Nephron progenitor cell (in vitro differentiated cells): ENCODE measurements around the gene DCLK1.

Experiments used
- DNase-seq: peaks from one replicate; pipeline ENCODE4 v3.0.0; 2021
- H3K27ac Mint-ChIP-seq: 2 replicates; pipeline ENCODE4 v1.8.0; 2021; ENCODE audit warnings: mild to moderate bottlenecking, moderate library complexity, mixed read lengths
- H3K27me3 Mint-ChIP-seq: 2 replicates; pipeline ENCODE4 v1.8.0; 2021; ENCODE audit warnings: mild to moderate bottlenecking, low read depth, mixed read lengths; ENCODE audit not compliant: poor library complexity
- H3K36me3 Mint-ChIP-seq: 2 replicates; pipeline ENCODE4 v1.8.0; 2021; ENCODE audit warnings: low read depth, mixed read lengths
- H3K4me1 Mint-ChIP-seq: 2 replicates; pipeline ENCODE4 v1.8.0; 2021; ENCODE audit warnings: mixed read lengths
- H3K4me3 Mint-ChIP-seq: 2 replicates; pipeline ENCODE4 v1.8.0; 2021; ENCODE audit warnings: mild to moderate bottlenecking, moderate library complexity, mixed read lengths
- H3K9me3 Mint-ChIP-seq: 2 replicates; pipeline ENCODE4 v1.8.0; 2021; ENCODE audit warnings: mild to moderate bottlenecking, moderate library complexity, mixed read lengths
- TF ChIP-seq, protein P1 (sequence below): fragments of 200-600 bp; sonication (generic); IDR thresholded peaks from 2 replicates; pipeline ENCODE4 v1.5.0; 2021; ENCODE audit warnings: antibody characterized with exemption

DCLK1 gene

DNA sequence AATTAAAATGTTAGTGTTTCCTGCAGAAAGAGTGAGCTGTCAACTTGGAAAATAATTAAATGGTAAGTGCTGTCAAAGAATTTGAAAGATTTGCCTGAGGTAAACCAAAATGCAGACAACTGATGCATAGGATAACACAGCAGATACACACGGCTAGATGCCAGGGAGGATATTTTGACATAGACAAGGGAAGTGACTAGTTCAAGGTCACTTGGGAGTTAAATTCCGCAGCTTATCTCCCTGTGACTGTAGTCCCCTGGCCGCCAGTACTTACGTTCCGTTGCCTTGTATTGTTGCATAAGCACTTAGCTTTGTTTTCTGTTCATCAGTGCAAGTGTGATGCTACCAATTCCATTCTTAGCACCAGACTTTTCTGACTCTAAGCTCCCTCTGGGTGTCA is 407.4 kb downstream of the DCLK1 start:
- no peak overlapping the region for H3K4me3 Mint-ChIP-seq
- no peak for DNase-seq
- TF ChIP-seq, protein P1, sequence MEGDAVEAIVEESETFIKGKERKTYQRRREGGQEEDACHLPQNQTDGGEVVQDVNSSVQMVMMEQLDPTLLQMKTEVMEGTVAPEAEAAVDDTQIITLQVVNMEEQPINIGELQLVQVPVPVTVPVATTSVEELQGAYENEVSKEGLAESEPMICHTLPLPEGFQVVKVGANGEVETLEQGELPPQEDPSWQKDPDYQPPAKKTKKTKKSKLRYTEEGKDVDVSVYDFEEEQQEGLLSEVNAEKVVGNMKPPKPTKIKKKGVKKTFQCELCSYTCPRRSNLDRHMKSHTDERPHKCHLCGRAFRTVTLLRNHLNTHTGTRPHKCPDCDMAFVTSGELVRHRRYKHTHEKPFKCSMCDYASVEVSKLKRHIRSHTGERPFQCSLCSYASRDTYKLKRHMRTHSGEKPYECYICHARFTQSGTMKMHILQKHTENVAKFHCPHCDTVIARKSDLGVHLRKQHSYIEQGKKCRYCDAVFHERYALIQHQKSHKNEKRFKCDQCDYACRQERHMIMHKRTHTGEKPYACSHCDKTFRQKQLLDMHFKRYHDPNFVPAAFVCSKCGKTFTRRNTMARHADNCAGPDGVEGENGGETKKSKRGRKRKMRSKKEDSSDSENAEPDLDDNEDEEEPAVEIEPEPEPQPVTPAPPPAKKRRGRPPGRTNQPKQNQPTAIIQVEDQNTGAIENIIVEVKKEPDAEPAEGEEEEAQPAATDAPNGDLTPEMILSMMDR, result no peak
- peaks cover 20% of the 10 kb centered on the region for H3K4me1 Mint-ChIP-seq
- H3K9me3 Mint-ChIP-seq, result no peaks in the 10 kb centered on the region
- no peak overlapping the region for H3K27ac Mint-ChIP-seq
- peaks cover 4% of the 10 kb centered on the region for H3K27me3 Mint-ChIP-seq
- H3K36me3 Mint-ChIP-seq, result no peaks in the 10 kb centered on the region

DNA sequence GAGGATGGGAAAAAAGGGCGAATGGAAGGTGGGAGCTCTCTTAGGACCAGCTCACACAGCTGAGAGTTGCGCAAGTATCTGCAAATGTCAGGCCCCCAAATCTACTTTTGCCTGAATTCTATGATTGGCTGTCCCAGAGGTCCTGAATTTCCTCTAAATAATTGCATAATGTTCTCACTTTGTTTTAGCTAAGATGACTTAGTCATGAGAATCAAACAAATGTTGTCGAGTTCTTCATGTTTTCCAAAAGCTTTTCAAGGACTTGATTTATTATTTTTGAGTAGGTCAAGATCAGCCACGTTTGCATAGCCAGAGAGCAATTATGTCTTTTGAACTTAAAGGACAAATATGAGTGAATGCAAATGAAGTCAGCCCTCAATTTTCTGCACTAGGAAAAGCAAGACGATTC is 408.1 kb downstream of the DCLK1 start:
- Mint-ChIP-seq H3K4me3 (no peak overlapping the region), H3K4me1 (peaks cover 20% of the 10 kb centered on the region), H3K27ac (no peak overlapping the region)

DNA sequence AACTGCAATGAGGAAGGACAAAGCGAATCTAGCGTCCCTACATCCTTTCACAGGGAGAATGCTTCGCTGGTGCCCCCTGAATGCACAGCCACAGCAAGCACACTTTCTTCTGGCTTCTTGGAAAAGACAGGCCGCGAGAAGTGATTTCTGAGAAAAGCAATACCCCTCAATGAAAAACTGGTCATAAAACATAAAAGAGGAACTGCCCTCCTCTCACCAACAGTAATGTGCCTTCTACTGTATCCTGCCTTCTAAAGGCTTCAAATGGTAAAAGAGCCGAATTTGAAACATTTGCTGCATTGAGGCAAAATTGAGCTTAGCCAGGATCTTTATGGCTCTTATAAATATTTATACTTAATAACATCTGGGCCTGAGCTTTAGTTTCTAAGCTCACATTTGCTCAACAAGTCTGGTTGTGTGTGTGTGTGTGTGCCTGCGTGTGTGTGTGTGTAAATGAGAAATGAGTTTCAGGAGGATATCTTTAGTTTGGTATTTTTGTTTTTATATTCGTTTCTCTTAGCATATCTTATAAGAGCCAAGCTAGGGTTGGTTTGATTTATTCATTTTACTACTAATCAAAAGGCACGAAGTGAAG is 408.6 kb downstream of the DCLK1 start:
- H3K4me3 Mint-ChIP-seq, result no peak overlapping the region
- TF ChIP-seq, protein P1, result no peak
- H3K27me3 Mint-ChIP-seq, result peaks cover 8% of the 10 kb centered on the region
- no peaks in the 10 kb centered on the region for H3K36me3 Mint-ChIP-seq
- peaks cover 20% of the 10 kb centered on the region for H3K4me1 Mint-ChIP-seq
- H3K9me3 Mint-ChIP-seq, result no peaks in the 10 kb centered on the region
- H3K27ac Mint-ChIP-seq, result no peak overlapping the region
- no peak for DNase-seq

More for the DNA sequence above, 408.1 kb downstream of the DCLK1 start:
- Mint-ChIP-seq H3K9me3 (no peaks in the 10 kb centered on the region), H3K27me3 (peaks cover 5% of the 10 kb centered on the region), H3K36me3 (no peaks in the 10 kb centered on the region)
- TF ChIP-seq, protein P1, result no peak
- no peak for DNase-seq

DNA sequence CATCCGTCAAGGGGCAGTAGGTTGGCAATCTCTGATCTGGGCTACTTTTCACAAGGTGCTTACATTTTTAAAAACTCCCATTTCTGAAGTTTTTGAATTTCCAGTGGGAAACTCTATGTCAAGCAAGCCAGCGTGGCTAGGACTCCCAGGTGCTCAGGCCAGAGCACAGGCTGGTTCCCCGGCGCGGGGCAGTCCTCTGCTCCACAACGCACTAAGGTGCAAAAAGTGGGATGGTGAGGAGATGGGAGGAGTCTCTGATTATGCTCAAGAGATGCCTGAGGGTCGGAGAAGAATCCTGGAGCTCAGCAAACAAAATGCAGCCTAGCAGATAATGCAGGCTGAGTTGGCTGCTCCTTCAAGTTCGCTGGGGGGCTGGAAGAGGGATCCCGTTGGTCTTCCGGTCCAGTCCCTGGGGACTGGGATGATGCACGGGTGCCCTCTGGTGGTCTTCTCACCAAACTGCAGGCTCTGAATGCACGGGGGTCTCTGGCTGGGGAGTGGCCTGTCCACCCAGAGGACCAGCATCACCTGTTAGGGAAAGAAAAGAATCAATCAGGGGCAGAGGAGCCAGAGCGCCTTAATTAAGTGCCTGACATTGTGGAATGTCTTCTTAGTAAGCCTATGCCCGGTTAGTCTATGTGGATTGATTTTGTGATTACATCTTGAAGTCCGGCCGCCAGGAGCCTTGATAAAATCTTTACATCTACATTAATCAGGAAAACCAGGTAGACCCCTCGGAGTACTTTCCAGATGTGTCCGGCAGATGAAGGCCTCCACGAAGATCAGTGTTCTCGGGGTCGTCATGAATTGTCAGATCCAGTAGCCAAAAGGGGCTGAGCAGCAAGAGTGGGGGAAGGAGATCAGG is 410.3 kb downstream of the DCLK1 start:
- TF ChIP-seq, protein P1, result peak; percentile 98
- Mint-ChIP-seq H3K4me1 (peaks cover 25% of the 10 kb centered on the region), H3K27ac (no peak overlapping the region), H3K9me3 (no peaks in the 10 kb centered on the region), H3K4me3 (peak overlapping the region; percentile 32), H3K36me3 (no peaks in the 10 kb centered on the region), H3K27me3 (peaks cover 8% of the 10 kb centered on the region)
- peak; percentile 81 for DNase-seq

DNA sequence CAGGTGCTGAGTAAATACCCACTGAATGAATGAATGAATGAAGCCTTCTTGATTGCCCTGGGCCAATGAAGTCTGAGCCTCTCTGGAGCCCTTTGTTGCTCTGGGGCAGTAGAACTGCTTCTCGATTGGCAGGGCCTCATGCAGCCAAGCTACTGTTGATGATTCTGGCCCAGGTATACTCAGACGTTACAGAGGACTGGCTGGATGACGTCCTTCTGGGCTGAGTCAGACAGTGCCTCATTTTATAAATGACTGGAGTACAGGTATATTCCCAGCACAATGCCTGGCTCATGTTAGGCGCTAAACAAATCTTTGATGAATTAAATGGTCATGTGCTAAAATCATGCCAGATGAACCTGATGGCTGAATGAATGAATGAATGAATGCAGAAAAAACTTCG is 410.9 kb downstream of the DCLK1 start:
- DNase-seq, result no peak
- H3K4me3 Mint-ChIP-seq, result peak overlapping the region; percentile 32
- H3K27me3 Mint-ChIP-seq, result peaks cover 8% of the 10 kb centered on the region
- no peak overlapping the region for H3K27ac Mint-ChIP-seq
- no peaks in the 10 kb centered on the region for H3K9me3 Mint-ChIP-seq
- no peaks in the 10 kb centered on the region for H3K36me3 Mint-ChIP-seq
- TF ChIP-seq, protein P1, result no peak
- peaks cover 32% of the 10 kb centered on the region for H3K4me1 Mint-ChIP-seq
